Ascending aorta (tissue), 2 donors: ENCODE measurements around the gene TRIP13. TPM values are rescaled to one million over a fixed set of nuclear protein-coding genes. Genes with fewer than 3 reads are reported as not detected.

Experiments used
- DNase-seq, 2 donors: peaks; one replicate each; pipeline ENCODE4 v3.0.0-alpha.2; 2019; ENCODE audit warnings: low spot score in 2 of 2
- H3K27ac ChIP-seq, 2 donors: fragments of 200-600 bp; sonication (generic); one replicate each; pipeline ENCODE4 v1.5.1; 2016 to 2017; ENCODE audit warnings: mild to moderate bottlenecking in 1 of 2
- H3K27me3 ChIP-seq: fragments of 200-600 bp; sonication (generic); one replicate; pipeline ENCODE4 v1.5.1; 2017
- H3K36me3 ChIP-seq, 2 donors: fragments of 200-600 bp; sonication (generic); one replicate each; pipeline ENCODE4 v1.5.1; 2016
- H3K4me1 ChIP-seq, 2 donors: fragments of 200-600 bp; sonication (generic); one replicate each; pipeline ENCODE4 v1.5.1; 2016 to 2017; ENCODE audit warnings: mild to moderate bottlenecking in 1 of 2
- H3K4me3 ChIP-seq, 2 donors: fragments of 200-600 bp; sonication (generic); one replicate each; pipeline ENCODE4 v1.5.1; 2016 to 2017; ENCODE audit warnings: mild to moderate bottlenecking in 1 of 2
- H3K9me3 ChIP-seq, 2 donors: fragments of 200-600 bp; sonication (generic); one replicate each; pipeline ENCODE4 v1.5.1; 2016
- intact Hi-C: fragments of 100-400 bp; cut with DNase I; formaldehyde crosslinking; loops from one replicate; pipeline ENCODE4 v1.15.1; 2023
- total RNA-seq: library from RNA; depleted of rRNA; stranded (reverse); fragments of >200 nt; gene quantifications from one replicate; pipeline ENCODE4 v1.1.0, GENCODE V29; 2016
- TF ChIP-seq, protein P1 (sequence below), 3 experiments: fragments of 200-600 bp in 2 of 3; fragments of 450-650 bp in 1 of 3; sonication (generic) in 2 of 3; IDR thresholded peaks; one replicate each; pipeline ENCODE4 v1.5.1; 2016 to 2019; ENCODE audit warnings: antibody characterized with exemption in 3 of 3, mild to moderate bottlenecking in 1 of 3, moderate library complexity in 1 of 3

TRIP13 gene
- total RNA-seq, 1 donor from 2014 or later = not detected

GRCh38 chr5:903756-904096 is 11.0 kb downstream of the TRIP13 start:
- Histone ChIP-seq H3K4me1 (no peaks in the 10 kb centered on the region), H3K4me3 (no peak overlapping the region), H3K27ac (no peak overlapping the region), H3K9me3 (no peaks in the 10 kb centered on the region), H3K27me3 (no peaks in the 10 kb centered on the region), H3K36me3 (no peaks in the 10 kb centered on the region)
- intact Hi-C loops = loop anchor here (2.0 kb wide), 1 partner anchor 233 kb away; no protein-coding TSS in a partner anchor
- TF ChIP-seq, protein P1, sequence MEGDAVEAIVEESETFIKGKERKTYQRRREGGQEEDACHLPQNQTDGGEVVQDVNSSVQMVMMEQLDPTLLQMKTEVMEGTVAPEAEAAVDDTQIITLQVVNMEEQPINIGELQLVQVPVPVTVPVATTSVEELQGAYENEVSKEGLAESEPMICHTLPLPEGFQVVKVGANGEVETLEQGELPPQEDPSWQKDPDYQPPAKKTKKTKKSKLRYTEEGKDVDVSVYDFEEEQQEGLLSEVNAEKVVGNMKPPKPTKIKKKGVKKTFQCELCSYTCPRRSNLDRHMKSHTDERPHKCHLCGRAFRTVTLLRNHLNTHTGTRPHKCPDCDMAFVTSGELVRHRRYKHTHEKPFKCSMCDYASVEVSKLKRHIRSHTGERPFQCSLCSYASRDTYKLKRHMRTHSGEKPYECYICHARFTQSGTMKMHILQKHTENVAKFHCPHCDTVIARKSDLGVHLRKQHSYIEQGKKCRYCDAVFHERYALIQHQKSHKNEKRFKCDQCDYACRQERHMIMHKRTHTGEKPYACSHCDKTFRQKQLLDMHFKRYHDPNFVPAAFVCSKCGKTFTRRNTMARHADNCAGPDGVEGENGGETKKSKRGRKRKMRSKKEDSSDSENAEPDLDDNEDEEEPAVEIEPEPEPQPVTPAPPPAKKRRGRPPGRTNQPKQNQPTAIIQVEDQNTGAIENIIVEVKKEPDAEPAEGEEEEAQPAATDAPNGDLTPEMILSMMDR (IDR thresholded peaks at IDR 0.05) = no peak
- DNase-seq = peak in 1 of 2 donors; percentile 46

DNA sequence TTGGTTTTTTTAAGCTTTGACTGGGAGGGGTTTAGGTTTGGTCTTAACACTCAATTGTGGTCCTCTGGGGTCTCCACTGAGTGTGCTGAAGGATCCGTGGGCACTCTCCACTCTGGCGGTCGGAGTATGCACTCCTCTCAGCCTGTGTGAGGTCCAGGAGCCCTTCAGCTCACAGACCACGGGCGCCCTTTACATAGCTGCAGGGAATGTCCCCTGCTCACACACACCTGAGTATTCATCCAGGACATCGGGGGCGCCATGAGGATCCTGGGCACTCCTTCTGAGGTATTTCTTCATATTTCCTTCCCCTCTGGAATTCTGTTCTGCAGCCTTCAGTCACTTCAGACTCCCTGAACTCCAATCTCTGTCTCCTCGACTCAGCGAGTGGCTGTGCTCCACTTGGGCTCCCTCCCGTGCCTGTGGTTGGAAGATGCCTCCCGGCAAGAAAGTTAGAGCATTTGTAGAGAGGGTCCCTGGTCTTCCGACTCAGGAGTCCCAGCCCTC is 12.5 kb downstream of the TRIP13 start:
- no peak for DNase-seq
- H3K27me3 ChIP-seq = no peaks in the 10 kb centered on the region
- TF ChIP-seq, protein P1 (IDR thresholded peaks at IDR 0.05) = no peak
- no peaks in the 10 kb centered on the region for H3K36me3 ChIP-seq
- no peak overlapping the region for H3K4me3 ChIP-seq
- no peaks in the 10 kb centered on the region for H3K4me1 ChIP-seq
- intact Hi-C loops = no loop called here
- no peak overlapping the region for H3K27ac ChIP-seq
- no peaks in the 10 kb centered on the region for H3K9me3 ChIP-seq

DNA sequence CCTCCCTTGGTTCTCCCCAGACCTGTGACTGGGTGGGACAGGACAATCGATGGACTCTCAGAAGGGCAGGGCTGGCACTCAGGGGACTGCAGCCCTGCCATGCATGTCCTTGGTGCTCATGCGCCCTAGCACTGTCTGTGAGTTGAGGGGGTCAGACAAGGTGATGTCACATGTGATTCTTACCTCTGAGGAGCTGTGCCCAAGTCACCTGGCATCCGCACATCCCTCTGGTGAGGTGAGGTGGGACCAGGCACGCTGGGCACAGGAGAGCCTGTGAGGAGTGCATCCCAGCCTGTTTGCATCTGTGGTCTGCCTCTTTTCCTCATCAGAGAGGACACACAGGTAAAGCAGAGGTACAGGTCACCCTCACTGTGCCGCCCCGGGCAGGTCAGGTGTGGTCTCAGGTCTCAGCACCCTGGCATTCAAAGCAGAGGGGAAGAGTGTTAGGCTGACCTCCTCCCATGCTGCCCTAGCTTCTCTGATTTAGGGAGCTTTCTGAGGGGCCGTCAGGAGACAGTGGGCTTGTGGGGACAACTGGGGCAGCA is 14.8 kb downstream of the TRIP13 start:
- TF ChIP-seq, protein P1 (IDR thresholded peaks at IDR 0.05) = no peak
- H3K27me3 ChIP-seq = no peaks in the 10 kb centered on the region
- H3K27ac ChIP-seq = no peak overlapping the region
- no peaks in the 10 kb centered on the region for H3K36me3 ChIP-seq
- intact Hi-C loops = no loop called here
- DNase-seq = no peak
- H3K4me1 ChIP-seq = no peaks in the 10 kb centered on the region
- H3K4me3 ChIP-seq = no peak overlapping the region
- H3K9me3 ChIP-seq = no peaks in the 10 kb centered on the region

- Histone ChIP-seq H3K9me3 (no peaks in the 10 kb centered on the region), H3K4me3 (no peak overlapping the region), H3K36me3 (no peaks in the 10 kb centered on the region), H3K27me3 (no peaks in the 10 kb centered on the region), H3K27ac (no peak overlapping the region), H3K4me1 (no peaks in the 10 kb centered on the region)
- intact Hi-C loops = no loop called here
- TF ChIP-seq, protein P1 (IDR thresholded peaks at IDR 0.05) = no peak
- DNase-seq = no peak
Measured at GRCh38 chr5:908172-908571, 15.5 kb downstream of the TRIP13 start.

GRCh38 chr5:909086-909485 is 16.4 kb downstream of the TRIP13 start:
- Histone ChIP-seq H3K4me3 (no peak overlapping the region), H3K4me1 (no peaks in the 10 kb centered on the region), H3K27ac (no peak overlapping the region), H3K9me3 (no peaks in the 10 kb centered on the region), H3K36me3 (no peaks in the 10 kb centered on the region), H3K27me3 (no peaks in the 10 kb centered on the region)
- no peak for DNase-seq
- TF ChIP-seq, protein P1 (IDR thresholded peaks at IDR 0.05) = no peak
- intact Hi-C loops = no loop called here
